HepG2 (cell line): ENCODE measurements around the gene ZNF148. TPM values are rescaled to one million over a fixed set of nuclear protein-coding genes. Genes with fewer than 3 reads are reported as not detected.

Experiments
- ATF2 ChIP-seq: sonication (generic); formaldehyde crosslinking; IDR thresholded peaks from 2 replicates; pipeline ENCODE4 v1.4.0; 2020; ENCODE audit warnings: missing genetic modification reagents
- GABPA ChIP-seq, 2 experiments: IDR thresholded peaks; 2 replicates each; pipeline ENCODE4 v1.6.1; 2011 to 2016; ENCODE audit warnings: low read depth in 2 of 2, low read length in 1 of 2, missing biosample characterization in 1 of 2, missing genetic modification characterization in 1 of 2
- GRHL1 ChIP-seq: sonication (generic); formaldehyde crosslinking; conservative IDR thresholded peaks from 2 replicates; pipeline ENCODE4 v1.8.0; 2022; ENCODE audit warnings: missing genetic modification reagents
- IKZF1 ChIP-seq: fragments of 450-650 bp; IDR thresholded peaks from 2 replicates; pipeline ENCODE4 v1.7.1; 2016
- IKZF5 ChIP-seq: IDR thresholded peaks from 2 replicates; pipeline ENCODE4 v1.6.1; 2018; ENCODE audit warnings: missing genetic modification reagents, mild to moderate bottlenecking, missing compliant biosample characterization
- NR2F6 ChIP-seq, 2 experiments: IDR thresholded peaks; 2 replicates each; pipeline ENCODE4 v1.6.1; 2016; ENCODE audit warnings: antibody characterized with exemption in 1 of 2, mild to moderate bottlenecking in 1 of 2
- PCBP2 ChIP-seq: fragments of 200-400 bp; formaldehyde crosslinking; optimal IDR thresholded peaks from 2 replicates; pipeline ENCODE3; 2018; ENCODE audit warnings: low read length, low read depth; ENCODE audit not compliant: poor library complexity, severe bottlenecking
- PRDM10 ChIP-seq: sonication (generic); formaldehyde crosslinking; IDR thresholded peaks from 2 replicates; pipeline ENCODE4 v1.4.0; 2020; ENCODE audit warnings: low read depth, missing genetic modification reagents
- RFXAP ChIP-seq: sonication (generic); formaldehyde crosslinking; IDR thresholded peaks from 2 replicates; pipeline ENCODE4 v1.4.0; 2020; ENCODE audit warnings: missing genetic modification reagents, borderline replicate concordance
- SKIL ChIP-seq: sonication (generic); formaldehyde crosslinking; IDR thresholded peaks from 2 replicates; pipeline ENCODE4 v1.8.0; 2022; ENCODE audit warnings: missing genetic modification reagents, mild to moderate bottlenecking, moderate library complexity, borderline replicate concordance
- ZMYM4 ChIP-seq: sonication (generic); formaldehyde crosslinking; IDR thresholded peaks from 2 replicates; pipeline ENCODE4 v1.8.1; 2023; ENCODE audit warnings: mild to moderate bottlenecking, missing genetic modification reagents
- ZNF530 ChIP-seq: sonication (generic); formaldehyde crosslinking; IDR thresholded peaks from 2 replicates; pipeline ENCODE4 v1.5.0; 2020; ENCODE audit warnings: low read depth, mild to moderate bottlenecking, missing genetic modification reagents
- ZNF605 ChIP-seq: sonication (generic); formaldehyde crosslinking; IDR thresholded peaks from 2 replicates; pipeline ENCODE4 v1.8.0; 2022; ENCODE audit warnings: mild to moderate bottlenecking, missing genetic modification reagents
- ZUFSP ChIP-seq: sonication (generic); formaldehyde crosslinking; IDR thresholded peaks from 2 replicates; pipeline ENCODE4 v1.9.0; 2021; ENCODE audit warnings: missing genetic modification reagents, mild to moderate bottlenecking, borderline replicate concordance
- polyA plus RNA-seq, 8 experiments: library from polyadenylated mRNA; depleted of rRNA in 3 of 8; stranded (reverse) in 7 of 8; unstranded in 1 of 8; fragments of >200 nt; fragmentation: Illumina TruSeq in 4 of 8; extraction: Trizol in 4 of 8; gene quantifications; 2 replicates each; pipeline versions ENCODE4 v1.2.1 to v1.2.3, GENCODE V29; 2011 to 2016; ENCODE audit warnings: low read depth in 4 of 8, missing spikeins in 1 of 8, mixed read lengths in 1 of 8; ENCODE audit not compliant: insufficient read depth in 1 of 8
- total RNA-seq, 5 experiments: library from RNA; depleted of rRNA; stranded (reverse); fragments of >200 nt; fragmentation: Illumina TruSeq; extraction: Trizol; gene quantifications; 2 replicates each; pipeline ENCODE4 v1.2.3, GENCODE V29; 2016; ENCODE audit warnings: low read depth in 1 of 5

The ZNF148 gene
- total and polyA plus RNA-seq, 2 of the 13 experiments (the other 11 are each of a cell fraction or from before 2014, with no cell fraction given) = 10.6 to 36.1 TPM

- TF ChIP-seq ZUFSP (CRISPR knock-in tag) = no peak
- peak; percentile 91 for TF ChIP-seq ZNF605
- peak; percentile 58; the same call in 1 of the 2 replicates for TF ChIP-seq RFXAP
- no peak for TF ChIP-seq ZNF530 (CRISPR knock-in tag)
- peak; percentile 55; the same call in 1 of the 2 replicates for TF ChIP-seq ATF2 (CRISPR knock-in tag)
- TF ChIP-seq PCBP2 = peak; percentile 53
- peak; percentile 84 for TF ChIP-seq ZMYM4
- TF ChIP-seq IKZF5 (CRISPR knock-in tag) = peak; percentile 79
- peak; percentile 74 for TF ChIP-seq GABPA (IDR thresholded peaks at IDR 0.05; ENCODE audit: low read depth, low read length)
- peak; percentile 84 for TF ChIP-seq GABPA (CRISPR knock-in tag; IDR thresholded peaks at IDR 0.05; ENCODE audit: low read depth)
- peak; percentile 74 for TF ChIP-seq PRDM10
- TF ChIP-seq SKIL (CRISPR knock-in tag) = peak; percentile 95
- TF ChIP-seq IKZF1 = no peak
- no peak for TF ChIP-seq GRHL1
- no peak for TF ChIP-seq NR2F6 (IDR thresholded peaks at IDR 0.05)
- peak; percentile 72 for TF ChIP-seq NR2F6 (CRISPR knock-in tag; IDR thresholded peaks at IDR 0.05)
Observed at GRCh38 chr3:125374996-125375941, at the start of gene ZNF148 (continued).
